Fibroblast of lung (primary cell): ENCODE measurements around the gene VSIR.

Experiments used
- EZH2 ChIP-seq: IDR thresholded peaks from 2 replicates; pipeline ENCODE4 v1.5.1; 2012; ENCODE audit warnings: low read length, control low read depth, mild to moderate bottlenecking; ENCODE audit errors: missing control alignments
- TF ChIP-seq, protein P1 (sequence below), 2 donors: IDR thresholded peaks in 1 of 2; conservative IDR thresholded peaks in 1 of 2; 1 replicate in 1 of 2; 2 replicates in 1 of 2; pipeline ENCODE4 v1.5.1; 2011 to 2012; ENCODE audit warnings: low read length in 2 of 2, control low read depth in 1 of 2, inconsistent platforms in 1 of 2, low read depth in 1 of 2, mild to moderate bottlenecking in 1 of 2

DNA sequence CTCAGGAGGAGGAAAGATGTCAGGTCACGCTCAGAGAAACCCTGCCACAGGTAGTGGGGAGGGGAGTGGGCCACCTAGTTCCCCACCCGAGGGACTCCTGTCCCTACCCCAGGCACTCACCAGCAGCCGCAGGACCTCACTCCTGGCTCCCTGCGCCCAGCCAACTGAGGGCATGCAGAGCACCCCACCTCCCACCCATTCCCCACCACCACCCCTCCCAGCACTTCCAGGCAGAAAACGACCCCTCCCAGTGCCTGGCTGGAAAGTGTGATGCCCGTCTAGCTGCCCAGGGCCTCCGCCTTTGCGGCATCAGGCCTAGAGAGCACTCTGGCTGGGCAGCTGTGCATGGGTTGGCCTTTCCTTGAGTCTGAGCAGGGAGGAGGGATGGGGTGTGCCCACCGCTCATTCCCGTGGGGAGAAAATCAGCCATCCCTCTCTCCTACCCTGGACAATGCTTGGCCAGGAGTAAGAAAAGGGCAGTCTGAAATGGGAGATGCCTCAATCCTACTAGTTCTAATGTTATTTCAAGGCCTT lies 55.1 kb downstream of the VSIR start:
- TF ChIP-seq, protein P1, sequence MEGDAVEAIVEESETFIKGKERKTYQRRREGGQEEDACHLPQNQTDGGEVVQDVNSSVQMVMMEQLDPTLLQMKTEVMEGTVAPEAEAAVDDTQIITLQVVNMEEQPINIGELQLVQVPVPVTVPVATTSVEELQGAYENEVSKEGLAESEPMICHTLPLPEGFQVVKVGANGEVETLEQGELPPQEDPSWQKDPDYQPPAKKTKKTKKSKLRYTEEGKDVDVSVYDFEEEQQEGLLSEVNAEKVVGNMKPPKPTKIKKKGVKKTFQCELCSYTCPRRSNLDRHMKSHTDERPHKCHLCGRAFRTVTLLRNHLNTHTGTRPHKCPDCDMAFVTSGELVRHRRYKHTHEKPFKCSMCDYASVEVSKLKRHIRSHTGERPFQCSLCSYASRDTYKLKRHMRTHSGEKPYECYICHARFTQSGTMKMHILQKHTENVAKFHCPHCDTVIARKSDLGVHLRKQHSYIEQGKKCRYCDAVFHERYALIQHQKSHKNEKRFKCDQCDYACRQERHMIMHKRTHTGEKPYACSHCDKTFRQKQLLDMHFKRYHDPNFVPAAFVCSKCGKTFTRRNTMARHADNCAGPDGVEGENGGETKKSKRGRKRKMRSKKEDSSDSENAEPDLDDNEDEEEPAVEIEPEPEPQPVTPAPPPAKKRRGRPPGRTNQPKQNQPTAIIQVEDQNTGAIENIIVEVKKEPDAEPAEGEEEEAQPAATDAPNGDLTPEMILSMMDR (conservative IDR thresholded peaks at IDR 0.05 in 1 of 2, IDR thresholded peaks at IDR 0.05 in 1 of 2; ENCODE audit: low read depth in 1 of 2, low read length in 2 of 2), result no peak
- no peak for TF ChIP-seq EZH2
